GM12878 (cell line): ENCODE measurements around the gene MUC5AC.

Experiments used
- CEBPB ChIP-seq, 2 experiments: fragments of 150-350 bp in 1 of 2; IDR thresholded peaks; 2 replicates each; pipeline ENCODE4 v1.6.1; 2012 to 2014; ENCODE audit warnings: low read depth in 2 of 2, low read length in 2 of 2, borderline replicate concordance in 1 of 2, inconsistent platforms in 1 of 2
- CTCF ChIP-seq, 3 experiments: IDR thresholded peaks in 2 of 3; conservative IDR thresholded peaks in 1 of 3; 2 replicates each; pipeline ENCODE4 v1.5.1; 2011; ENCODE audit warnings: low read depth in 3 of 3, low read length in 3 of 3, mild to moderate bottlenecking in 3 of 3, control low read depth in 2 of 3, moderate library complexity in 2 of 3, inconsistent platforms in 1 of 3, mixed read lengths in 1 of 3; ENCODE audit not compliant: control insufficient read depth in 2 of 3, insufficient read depth in 1 of 3; ENCODE audit errors: extremely low read depth in 1 of 3
- PML ChIP-seq: IDR thresholded peaks from 2 replicates; pipeline ENCODE4 v1.6.1; 2012; ENCODE audit warnings: low read length, inconsistent platforms

- TF ChIP-seq PML: no peak
- TF ChIP-seq CTCF (IDR thresholded peaks at IDR 0.05 in 2 of 3, conservative IDR thresholded peaks at IDR 0.05 in 1 of 3; ENCODE audit: control insufficient read depth in 2 of 3, extremely low read depth in 1 of 3, insufficient read depth in 1 of 3, low read depth in 3 of 3, low read length in 3 of 3): no peak
- no peak for TF ChIP-seq CEBPB (IDR thresholded peaks at IDR 0.05; ENCODE audit: borderline replicate concordance in 1 of 2, low read depth in 2 of 2, low read length in 2 of 2)
Measured at GRCh38 chr11:1194977-1195681, 37.4 kb downstream of the MUC5AC start.
